DMS114 treated with DMSO at 0.1 percent for 48 hours (cell line): Measurements from ENCODE around the gene PTPRU.

Experiments used
- DNase-seq: peaks from one replicate; lab custom pipeline; 2025; ENCODE audit not compliant: unreplicated experiment; lab: John Stamatoyannopoulos, UW

The PTPRU gene

GRCh38 chr1:29243871-29244200, 7.5 kb downstream of the PTPRU start:
- no peak for DNase-seq

DNA sequence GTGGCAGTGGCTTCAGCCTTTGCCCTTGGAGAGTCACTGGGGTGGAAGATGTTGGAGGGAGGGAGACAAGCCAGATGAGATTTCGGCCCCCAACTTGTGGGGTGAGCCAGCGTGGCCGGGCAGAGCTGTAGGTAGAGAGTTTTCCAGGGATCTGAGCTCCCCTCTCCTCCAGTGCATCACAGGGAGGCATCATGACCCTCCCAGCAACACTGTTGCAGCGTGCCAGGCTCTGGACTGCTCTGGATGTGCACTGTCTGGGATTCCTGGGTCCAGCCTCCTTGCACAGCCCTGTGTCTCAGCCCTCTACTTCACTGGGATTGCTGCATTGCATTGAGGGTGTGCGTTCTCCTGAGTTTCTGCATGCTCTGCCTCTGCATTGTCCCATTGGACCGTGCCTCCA, 8.9 kb downstream of the PTPRU start:
- DNase-seq = no peak

DNA sequence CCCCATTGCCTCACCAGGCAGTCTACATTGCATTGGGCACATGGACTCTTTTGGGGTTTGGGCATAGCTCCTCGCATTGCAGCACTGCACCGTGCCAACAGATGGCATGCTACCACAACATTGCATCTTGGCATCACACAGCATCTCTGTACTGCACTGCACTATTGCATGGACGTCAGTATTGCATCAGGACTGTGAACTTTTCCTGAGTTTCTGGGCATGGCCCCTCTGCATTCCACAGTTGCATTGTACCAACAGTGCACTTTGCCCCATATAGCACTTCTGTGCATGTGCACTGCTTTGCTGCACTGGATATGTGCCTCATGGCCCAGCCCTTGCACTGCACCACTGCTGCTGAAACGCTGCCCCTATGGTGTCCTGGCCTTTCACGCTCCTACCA, 9.6 kb downstream of the PTPRU start:
- DNase-seq = no peak

DNA sequence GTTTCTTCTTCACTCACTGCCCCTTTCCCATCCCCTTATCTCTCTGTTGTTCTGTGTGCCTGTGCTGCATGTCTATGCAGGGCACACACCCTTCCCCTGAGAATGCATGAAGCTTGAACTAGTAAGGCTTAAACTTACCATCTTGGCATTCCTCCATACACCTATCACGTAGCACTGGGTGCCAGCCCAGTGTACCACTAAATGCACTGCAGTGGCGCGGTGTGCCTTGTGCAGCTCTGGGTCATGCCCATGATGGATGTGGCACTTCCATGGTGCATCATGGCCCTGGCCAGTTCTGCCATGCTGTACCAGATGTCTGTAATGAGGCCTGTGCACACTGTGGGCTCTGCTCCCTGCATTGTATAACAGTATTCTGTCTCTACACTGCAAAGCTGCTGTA, 10.7 kb downstream of the PTPRU start:
- DNase-seq = no peak

GRCh38 chr1:29247571-29248273, 11.4 kb downstream of the PTPRU start:
- DNase-seq = no peak

- DNase-seq = no peak
Measured at GRCh38 chr1:29248409-29248808, 12.1 kb downstream of the PTPRU start.

GRCh38 chr1:29249170-29249691, 12.9 kb downstream of the PTPRU start:
- DNase-seq = no peak

GRCh38 chr1:29249951-29250581, 13.7 kb downstream of the PTPRU start:
- DNase-seq = no peak

GRCh38 chr1:29251164-29252124, 15.1 kb downstream of the PTPRU start:
- DNase-seq = no peak

DNA sequence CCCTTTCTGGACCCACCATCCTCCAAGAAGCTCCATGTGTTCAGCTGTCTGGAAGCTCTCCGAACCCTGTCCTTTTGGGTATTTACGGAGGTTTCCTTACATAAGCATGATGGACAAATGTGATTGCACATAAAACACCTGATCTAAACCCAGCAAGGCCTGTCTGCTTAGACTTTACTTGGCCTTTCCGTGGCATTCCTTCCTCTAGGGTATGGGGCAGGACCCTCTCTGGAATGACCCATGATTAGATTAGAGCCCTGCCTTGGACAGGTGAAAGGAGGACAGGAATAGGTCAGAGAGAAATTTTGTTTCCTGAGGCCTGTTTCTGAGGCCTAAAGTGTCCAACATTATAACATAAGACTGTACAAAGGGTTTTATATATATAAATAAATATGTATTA, 16.9 kb downstream of the PTPRU start:
- no peak for DNase-seq

GRCh38 chr1:29254346-29254745, 18.0 kb downstream of the PTPRU start:
- DNase-seq = no peak

GRCh38 chr1:29255134-29255666, 18.9 kb downstream of the PTPRU start:
- DNase-seq = no peak

GRCh38 chr1:29256394-29256793, 20.1 kb downstream of the PTPRU start:
- no peak for DNase-seq

DNA sequence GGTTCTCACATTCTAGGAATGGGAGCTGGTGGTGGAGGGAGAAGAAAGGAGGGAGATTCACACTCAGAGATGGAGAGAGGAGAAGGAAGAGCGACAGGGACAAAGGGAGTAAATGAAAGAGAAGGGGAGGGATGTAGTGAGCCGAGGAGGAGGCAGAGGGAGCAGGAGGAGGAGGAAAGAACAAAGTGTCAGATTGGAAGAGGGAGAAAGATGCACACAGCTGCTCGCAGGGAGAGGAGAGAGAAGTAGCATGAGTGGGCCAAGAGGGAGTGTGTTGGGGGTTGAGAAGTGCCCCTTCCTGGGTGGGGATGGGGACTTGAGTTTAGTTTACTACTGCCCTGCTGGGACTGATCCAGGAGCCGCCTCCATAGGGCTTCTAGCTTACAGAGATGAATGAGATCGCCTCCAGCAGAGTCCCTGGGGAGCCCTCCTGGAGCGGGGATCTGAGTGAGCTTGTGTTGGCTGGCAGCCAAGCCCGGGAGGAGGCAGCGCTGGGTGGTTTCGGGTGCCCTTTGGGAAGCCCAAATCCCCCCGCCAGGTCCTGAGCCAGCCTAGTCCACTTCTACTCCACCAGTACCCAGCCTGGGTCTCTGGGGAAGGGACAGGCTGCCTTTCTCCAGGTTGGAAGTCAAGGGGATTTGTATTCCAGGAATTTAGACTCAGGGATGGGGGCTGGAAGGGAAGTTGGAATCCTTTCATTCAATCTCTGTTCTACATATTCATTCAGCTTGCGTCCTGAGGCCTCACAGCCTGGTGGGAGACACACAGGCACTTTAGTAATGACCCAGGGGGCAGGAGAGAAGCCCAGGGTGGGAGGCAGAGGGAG, 20.9 kb downstream of the PTPRU start:
- no peak for DNase-seq

GRCh38 chr1:29258189-29258975, 22.1 kb downstream of the PTPRU start:
- no peak for DNase-seq

GRCh38 chr1:29258976-29259801, 22.9 kb downstream of the PTPRU start:
- DNase-seq = no peak

DNA sequence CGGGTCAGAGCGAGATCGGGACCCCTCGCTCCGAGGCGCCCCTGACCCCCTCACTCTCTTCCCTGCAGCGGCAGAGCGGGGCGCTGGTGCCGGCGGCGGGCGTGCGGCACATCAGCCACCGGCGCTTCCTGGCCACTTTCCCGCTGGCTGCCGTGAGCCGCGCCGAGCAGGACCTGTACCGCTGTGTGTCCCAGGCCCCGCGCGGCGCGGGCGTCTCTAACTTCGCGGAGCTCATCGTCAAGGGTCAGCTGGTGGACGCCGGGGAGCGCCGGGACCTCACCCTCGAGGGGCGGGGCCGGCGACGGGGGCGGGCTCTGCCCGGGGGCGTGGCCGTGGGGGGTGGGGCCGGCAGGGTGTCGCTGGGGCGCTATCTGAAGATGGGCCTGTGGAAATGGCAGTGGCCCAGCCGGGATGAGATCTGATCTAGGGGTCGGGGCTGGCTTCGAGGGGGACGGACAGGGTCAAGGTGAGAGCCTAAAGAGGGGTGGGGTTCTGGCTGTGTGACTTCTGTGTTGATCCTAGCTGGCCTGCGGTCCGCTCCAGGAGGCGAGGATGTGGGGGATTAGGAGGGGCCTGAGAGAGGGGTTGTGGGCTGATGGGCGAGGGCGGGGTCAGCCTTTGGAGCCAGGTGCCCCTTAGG, 23.6 kb downstream of the PTPRU start:
- DNase-seq = peak; percentile 11

GRCh38 chr1:29260531-29260930, 24.2 kb downstream of the PTPRU start:
- no peak for DNase-seq
